Colonic mucosa (tissue), 4 donors: Measurements from ENCODE around the gene HBE1. TPM values are rescaled to one million over a fixed set of nuclear protein-coding genes. Genes with fewer than 3 reads are reported as not detected.

Experiments
- DNase-seq: peaks from one replicate; pipeline ENCODE4 v3.0.0-alpha.2; 2020
- H3K27ac ChIP-seq: fragments of 200-600 bp; one replicate; pipeline ENCODE4 v1.8.0; 2021
- H3K27me3 ChIP-seq: fragments of 200-600 bp; one replicate; pipeline ENCODE4 v1.8.0; 2021
- H3K36me3 ChIP-seq: fragments of 200-600 bp; one replicate; pipeline ENCODE4 v1.8.0; 2021
- H3K4me1 ChIP-seq: fragments of 200-600 bp; one replicate; pipeline ENCODE4 v1.8.0; 2021; ENCODE audit warnings: mild to moderate bottlenecking
- H3K4me3 ChIP-seq: fragments of 200-600 bp; one replicate; pipeline ENCODE4 v1.8.0; 2021
- H3K9ac ChIP-seq, 2 donors: one replicate each; pipeline ENCODE4 v1.7.0; 2013; ENCODE audit warnings: control low read depth in 2 of 2, low read depth in 2 of 2, low read length in 2 of 2
- H3K9me3 ChIP-seq: fragments of 200-600 bp; one replicate; pipeline ENCODE4 v1.8.0; 2021
- CTCF ChIP-seq: fragments of 200-600 bp; IDR thresholded peaks from one replicate; pipeline ENCODE4 v1.8.0; 2022; ENCODE audit warnings: antibody characterized with exemption, mild to moderate bottlenecking
- intact Hi-C: fragments of 100-400 bp; cut with DNase I; formaldehyde crosslinking; loops from one replicate; pipeline ENCODE4 v1.14.1; 2022
- total RNA-seq, 2 donors: library from RNA; stranded (reverse); fragmentation: NEBNext Ultra II Directional in 1 of 2; extraction: Animal tissue kit (Norgen Biotek cat#: 25700) in 1 of 2; gene quantifications; one replicate each; pipeline ENCODE4 v1.2.1, GENCODE V29; 2021
- donor health status: healthy.
- donor health status: DM: no; HTN: no; CAD: no.
- donor health status: DM: no; HTN: no; CAD: no.

HBE1 gene
- total RNA-seq, 2 donors from 2014 or later = 4.0 TPM; not detected in 1

- Histone ChIP-seq H3K4me1 (no peaks in the 10 kb centered on the region), H3K9me3 (no peaks in the 10 kb centered on the region), H3K36me3 (no peaks in the 10 kb centered on the region), H3K27me3 (no peaks in the 10 kb centered on the region), H3K27ac (no peak overlapping the region), H3K4me3 (no peak overlapping the region), H3K9ac (no peak overlapping the region)
- intact Hi-C loops = no loop called here
- no peak for TF ChIP-seq CTCF
- no peak for DNase-seq
These were observed 39.5 kb downstream of the HBE1 start for GRCh38 chr11:5230266-5230665.

GRCh38 chr11:5229796-5230195 lies 39.9 kb downstream of the HBE1 start:
- no peaks in the 10 kb centered on the region for H3K4me1 ChIP-seq
- H3K27ac ChIP-seq = no peak overlapping the region
- no peaks in the 10 kb centered on the region for H3K27me3 ChIP-seq
- H3K36me3 ChIP-seq = no peaks in the 10 kb centered on the region
- intact Hi-C loops = no loop called here
- no peaks in the 10 kb centered on the region for H3K9me3 ChIP-seq
- no peak overlapping the region for H3K4me3 ChIP-seq
- no peak for TF ChIP-seq CTCF
- no peak for DNase-seq
- no peak overlapping the region for H3K9ac ChIP-seq

GRCh38 chr11:5229356-5229755 lies 40.4 kb downstream of the HBE1 start:
- Histone ChIP-seq H3K4me1 (no peaks in the 10 kb centered on the region), H3K36me3 (no peaks in the 10 kb centered on the region), H3K27ac (no peak overlapping the region), H3K4me3 (no peak overlapping the region), H3K9me3 (no peaks in the 10 kb centered on the region), H3K27me3 (no peaks in the 10 kb centered on the region), H3K9ac (no peak overlapping the region)
- TF ChIP-seq CTCF = no peak
- no peak for DNase-seq
- intact Hi-C loops = no loop called here

- Histone ChIP-seq H3K9me3 (no peaks in the 10 kb centered on the region), H3K4me3 (no peak overlapping the region), H3K27ac (no peak overlapping the region), H3K27me3 (no peaks in the 10 kb centered on the region), H3K4me1 (no peaks in the 10 kb centered on the region), H3K36me3 (no peaks in the 10 kb centered on the region), H3K9ac (no peak overlapping the region)
- DNase-seq = no peak
- no peak for TF ChIP-seq CTCF
- intact Hi-C loops = no loop called here
These were observed 41.6 kb downstream of the HBE1 start for GRCh38 chr11:5228124-5228523.

- H3K27me3 ChIP-seq = no peaks in the 10 kb centered on the region
- no peak overlapping the region for H3K27ac ChIP-seq
- H3K4me3 ChIP-seq = no peak overlapping the region
- no peaks in the 10 kb centered on the region for H3K4me1 ChIP-seq
- no peaks in the 10 kb centered on the region for H3K36me3 ChIP-seq
- no peaks in the 10 kb centered on the region for H3K9me3 ChIP-seq
- DNase-seq = no peak
- H3K9ac ChIP-seq = no peak overlapping the region
- intact Hi-C loops = no loop called here
- no peak for TF ChIP-seq CTCF
These were observed 42.1 kb downstream of the HBE1 start for GRCh38 chr11:5227681-5228080.
